Measurements from ENCODE around the gene MSH3.

The MSH3 gene

GRCh38 chr5:80916676-80917075 is 262.2 kb downstream of the MSH3 start:
- no CpG with 5 or more reads among the region's 4 CpGs for WGBS (ENCODE audit: insufficient coverage, insufficient read length)
- Histone ChIP-seq H3K4me1 (ENCODE audit: control insufficient read depth, insufficient read depth, low read length) (no peaks in the 10 kb centered on the region), H3K4me3 (ENCODE audit: low read length) (no peak overlapping the region), H3K36me3 (ENCODE audit: control insufficient read depth, insufficient read depth, low read length) (no peaks in the 10 kb centered on the region), H3K9me3 (ENCODE audit: control insufficient read depth, insufficient read depth, low read length) (no peaks in the 10 kb centered on the region), H3K27me3 (ENCODE audit: control insufficient read depth, insufficient read depth, low read length) (no peaks in the 10 kb centered on the region), H3K27ac (ENCODE audit: low read length) (no peak overlapping the region)
- DNase-seq (ENCODE audit: low read depth, low spot score) = no peak

- WGBS (ENCODE audit: insufficient coverage, insufficient read length) = no CpG with 5 or more reads among the region's 3 CpGs
- Histone ChIP-seq H3K36me3 (ENCODE audit: control insufficient read depth, insufficient read depth, low read length) (no peaks in the 10 kb centered on the region), H3K4me1 (ENCODE audit: control insufficient read depth, insufficient read depth, low read length) (no peaks in the 10 kb centered on the region), H3K9me3 (ENCODE audit: control insufficient read depth, insufficient read depth, low read length) (no peaks in the 10 kb centered on the region), H3K4me3 (ENCODE audit: low read length) (no peak overlapping the region), H3K27me3 (ENCODE audit: control insufficient read depth, insufficient read depth, low read length) (no peaks in the 10 kb centered on the region), H3K27ac (ENCODE audit: low read length) (no peak overlapping the region)
- no peak for DNase-seq (ENCODE audit: low read depth, low spot score)
Measured at GRCh38 chr5:80917631-80918030, 263.2 kb downstream of the MSH3 start.

GRCh38 chr5:80919678-80920196 is 265.3 kb downstream of the MSH3 start:
- Histone ChIP-seq H3K27me3 (ENCODE audit: control insufficient read depth, insufficient read depth, low read length) (no peaks in the 10 kb centered on the region), H3K4me1 (ENCODE audit: control insufficient read depth, insufficient read depth, low read length) (no peaks in the 10 kb centered on the region), H3K4me3 (ENCODE audit: low read length) (no peak overlapping the region), H3K9me3 (ENCODE audit: control insufficient read depth, insufficient read depth, low read length) (no peaks in the 10 kb centered on the region), H3K27ac (ENCODE audit: low read length) (no peak overlapping the region), H3K36me3 (ENCODE audit: control insufficient read depth, insufficient read depth, low read length) (no peaks in the 10 kb centered on the region)
- no peak for DNase-seq (ENCODE audit: low read depth, low spot score)
- no CpG with 5 or more reads among the region's 6 CpGs for WGBS (ENCODE audit: insufficient coverage, insufficient read length)

GRCh38 chr5:80920333-80920732 is 265.9 kb downstream of the MSH3 start:
- H3K27ac ChIP-seq (ENCODE audit: low read length) = no peak overlapping the region
- no peaks in the 10 kb centered on the region for H3K4me1 ChIP-seq (ENCODE audit: control insufficient read depth, insufficient read depth, low read length)
- no peak overlapping the region for H3K4me3 ChIP-seq (ENCODE audit: low read length)
- no peaks in the 10 kb centered on the region for H3K36me3 ChIP-seq (ENCODE audit: control insufficient read depth, insufficient read depth, low read length)
- no peaks in the 10 kb centered on the region for H3K9me3 ChIP-seq (ENCODE audit: control insufficient read depth, insufficient read depth, low read length)
- H3K27me3 ChIP-seq (ENCODE audit: control insufficient read depth, insufficient read depth, low read length) = no peaks in the 10 kb centered on the region
- no peak for DNase-seq (ENCODE audit: low read depth, low spot score)

GRCh38 chr5:80921026-80921425 is 266.6 kb downstream of the MSH3 start:
- no peak overlapping the region for H3K4me3 ChIP-seq (ENCODE audit: low read length)
- H3K36me3 ChIP-seq (ENCODE audit: control insufficient read depth, insufficient read depth, low read length) = no peaks in the 10 kb centered on the region
- DNase-seq (ENCODE audit: low read depth, low spot score) = no peak
- no peaks in the 10 kb centered on the region for H3K9me3 ChIP-seq (ENCODE audit: control insufficient read depth, insufficient read depth, low read length)
- H3K27me3 ChIP-seq (ENCODE audit: control insufficient read depth, insufficient read depth, low read length) = no peaks in the 10 kb centered on the region
- H3K4me1 ChIP-seq (ENCODE audit: control insufficient read depth, insufficient read depth, low read length) = no peaks in the 10 kb centered on the region
- no peak overlapping the region for H3K27ac ChIP-seq (ENCODE audit: low read length)

GRCh38 chr5:80925931-80926330 is 271.5 kb downstream of the MSH3 start:
- Histone ChIP-seq H3K27ac (ENCODE audit: low read length) (no peak overlapping the region), H3K4me3 (ENCODE audit: low read length) (no peak overlapping the region), H3K9me3 (ENCODE audit: control insufficient read depth, insufficient read depth, low read length) (no peaks in the 10 kb centered on the region), H3K27me3 (ENCODE audit: control insufficient read depth, insufficient read depth, low read length) (no peaks in the 10 kb centered on the region), H3K4me1 (ENCODE audit: control insufficient read depth, insufficient read depth, low read length) (no peaks in the 10 kb centered on the region), H3K36me3 (ENCODE audit: control insufficient read depth, insufficient read depth, low read length) (no peaks in the 10 kb centered on the region)
- no CpG with 5 or more reads among the region's 1 CpG for WGBS (ENCODE audit: insufficient coverage, insufficient read length)
- DNase-seq (ENCODE audit: low read depth, low spot score) = no peak

All from iPS DF 6.9 (cell line).